A549 (cell line): Measurements from ENCODE around the gene ARL15.

Experiments used
- CTCF ChIP-seq: fragments of >200 bp; sonication (Bioruptor Twin); formaldehyde crosslinking; IDR thresholded peaks from 3 replicates; pipeline ENCODE4 v1.5.1; 2016
- EHMT2 ChIP-seq: fragments of 200-600 bp; sonication (generic); IDR thresholded peaks from 2 replicates; pipeline ENCODE4 v1.6.1; 2016; ENCODE audit warnings: antibody characterized with exemption, low read depth, mild to moderate bottlenecking, moderate library complexity
- GATA3 ChIP-seq: IDR thresholded peaks from 2 replicates; pipeline ENCODE4 v1.6.1; 2012; ENCODE audit warnings: borderline replicate concordance
- HDAC2 ChIP-seq: fragments of 200-600 bp; sonication (generic); IDR thresholded peaks from 2 replicates; pipeline ENCODE4 v1.6.1; 2016
- MAFK ChIP-seq: fragments of 450-650 bp; IDR thresholded peaks from 2 replicates; pipeline ENCODE4 v1.6.1; 2014; ENCODE audit not compliant: partially characterized antibody
- MAX ChIP-seq: IDR thresholded peaks from 2 replicates; pipeline ENCODE4 v1.6.1; 2012
- PHF8 ChIP-seq: fragments of 200-600 bp; sonication (generic); IDR thresholded peaks from 2 replicates; pipeline ENCODE4 v1.6.1; 2016; ENCODE audit warnings: low read depth, mild to moderate bottlenecking, antibody characterized with exemption, moderate library complexity, borderline replicate concordance
- POLR2A ChIP-seq: IDR thresholded peaks from 2 replicates; pipeline ENCODE4 v1.6.1; 2012; ENCODE audit warnings: mild to moderate bottlenecking, low read length
- RAD21 ChIP-seq, 2 experiments: fragments of >200 bp in 1 of 2; sonication (Bioruptor Twin) in 1 of 2; formaldehyde crosslinking in 1 of 2; IDR thresholded peaks in 1 of 2; conservative IDR thresholded peaks in 1 of 2; 2 replicates in 1 of 2; 3 replicates in 1 of 2; pipeline ENCODE4 v1.6.1; 2012 to 2018; ENCODE audit warnings: inconsistent platforms in 1 of 2
- ZC3H11A ChIP-seq: fragments of 450-650 bp; IDR thresholded peaks from 2 replicates; pipeline ENCODE4 v1.6.1; 2014; ENCODE audit warnings: antibody characterized with exemption, mild to moderate bottlenecking
- ZNF302 ChIP-seq: fragments of 250-450 bp; sonication (Bioruptor Pico); IDR thresholded peaks from 2 replicates; pipeline ENCODE4 v1.9.0; 2021; ENCODE audit warnings: inconsistent platforms, mild to moderate bottlenecking, moderate library complexity

GRCh38 chr5:54177058-54177457, 133.3 kb downstream of the ARL15 start:
- TF ChIP-seq MAFK (no peak), CTCF (no peak), POLR2A (no peak), RAD21 (conservative IDR thresholded peaks at IDR 0.05 in 1 of 2, IDR thresholded peaks at IDR 0.05 in 1 of 2) (no peak), MAX (no peak), PHF8 (no peak), ZC3H11A (no peak), EHMT2 (no peak), ZNF302 (CRISPR knock-in tag) (no peak), GATA3 (no peak), HDAC2 (no peak)
